Gastrocnemius medialis (tissue), 4 donors: Measurements from ENCODE around the gene SLC25A47. TPM values are rescaled to one million over a fixed set of nuclear protein-coding genes. Genes with fewer than 3 reads are reported as not detected.
"Not testable (repeated sequence)": the region's sequence is repeated elsewhere in the genome, so short reads cannot be mapped to it uniquely, and the experiment has no call there.

Source experiments
- ATAC-seq, 2 donors: fragments of 150-250 bp; one replicate each; pipeline ENCODE4 v1.9.1; 2016
- DNase-seq, 2 donors: peaks; one replicate each; pipeline ENCODE4 v3.0.0-alpha.2; 2019
- H3K27ac ChIP-seq, 4 donors: fragments of 200-600 bp; sonication (generic); 1 replicate in 1 of 4; 2 replicates in 3 of 4; pipeline ENCODE4 v1.5.1; 2016 to 2018; ENCODE audit warnings: mild to moderate bottlenecking in 2 of 4, moderate library complexity in 1 of 4
- H3K27me3 ChIP-seq, 3 donors: fragments of 200-600 bp; sonication (generic) in 2 of 3; 1 replicate in 1 of 3; 2 replicates in 2 of 3; pipeline versions ENCODE4 v1.5.1 to v1.6.0; 2016 to 2019; ENCODE audit warnings: mild to moderate bottlenecking in 1 of 3, moderate library complexity in 1 of 3
- H3K36me3 ChIP-seq, 2 donors: fragments of 200-600 bp; sonication (generic) in 1 of 2; one replicate each; pipeline ENCODE4 v1.5.1; 2017 to 2018
- H3K4me1 ChIP-seq, 2 donors: fragments of 200-600 bp; sonication (generic) in 1 of 2; one replicate each; pipeline ENCODE4 v1.5.1; 2016 to 2017; ENCODE audit warnings: mild to moderate bottlenecking in 2 of 2
- H3K4me3 ChIP-seq, 4 donors: fragments of 200-600 bp; sonication (generic) in 3 of 4; 1 replicate in 1 of 4; 2 replicates in 3 of 4; pipeline ENCODE4 v1.5.1; 2016 to 2019; ENCODE audit warnings: mild to moderate bottlenecking in 2 of 4
- H3K9me3 ChIP-seq, 3 donors: fragments of 200-600 bp; sonication (generic) in 2 of 3; 1 replicate in 1 of 3; 2 replicates in 2 of 3; pipeline ENCODE4 v1.5.1; 2016 to 2019
- POLR2A ChIP-seq, 2 donors: fragments of 450-650 bp; IDR thresholded peaks; one replicate each; pipeline ENCODE4 v1.6.1; 2017; ENCODE audit warnings: antibody characterized with exemption in 2 of 2, mild to moderate bottlenecking in 2 of 2, moderate library complexity in 2 of 2
- in situ Hi-C, 4 donors: fragments of 200-750 bp; cut with MboI; loops; one replicate each; pipeline versions ENCODE4 v1.15.0 to v1.8.0; 2017; ENCODE audit warnings: low sequenced_read_pairs in 4 of 4
- intact Hi-C: fragments of 100-400 bp; cut with DNase I; formaldehyde crosslinking; loops from one replicate; pipeline ENCODE4 v1.15.1; 2023; ENCODE audit warnings: low total_unique reads
- total RNA-seq, 4 donors: library from RNA; depleted of rRNA; stranded (reverse); fragments of >200 nt; gene quantifications; one replicate each; pipeline versions ENCODE4 v1.1.0 to v1.2.3, GENCODE V29; 2016
- TF ChIP-seq, protein P1 (sequence below), 5 experiments: fragments of 450-650 bp in 3 of 5; fragments of 200-600 bp in 2 of 5; sonication (generic) in 2 of 5; IDR thresholded peaks in 4 of 5; conservative IDR thresholded peaks in 1 of 5; 1 replicate in 4 of 5; 2 replicates in 1 of 5; pipeline ENCODE4 v1.5.1; 2016 to 2019; ENCODE audit warnings: antibody characterized with exemption in 5 of 5, mild to moderate bottlenecking in 3 of 5, moderate library complexity in 3 of 5

SLC25A47 gene
- total RNA-seq, 4 donors from 2014 or later, result 0.46 to 1.3 TPM; not detected in 2

DNA sequence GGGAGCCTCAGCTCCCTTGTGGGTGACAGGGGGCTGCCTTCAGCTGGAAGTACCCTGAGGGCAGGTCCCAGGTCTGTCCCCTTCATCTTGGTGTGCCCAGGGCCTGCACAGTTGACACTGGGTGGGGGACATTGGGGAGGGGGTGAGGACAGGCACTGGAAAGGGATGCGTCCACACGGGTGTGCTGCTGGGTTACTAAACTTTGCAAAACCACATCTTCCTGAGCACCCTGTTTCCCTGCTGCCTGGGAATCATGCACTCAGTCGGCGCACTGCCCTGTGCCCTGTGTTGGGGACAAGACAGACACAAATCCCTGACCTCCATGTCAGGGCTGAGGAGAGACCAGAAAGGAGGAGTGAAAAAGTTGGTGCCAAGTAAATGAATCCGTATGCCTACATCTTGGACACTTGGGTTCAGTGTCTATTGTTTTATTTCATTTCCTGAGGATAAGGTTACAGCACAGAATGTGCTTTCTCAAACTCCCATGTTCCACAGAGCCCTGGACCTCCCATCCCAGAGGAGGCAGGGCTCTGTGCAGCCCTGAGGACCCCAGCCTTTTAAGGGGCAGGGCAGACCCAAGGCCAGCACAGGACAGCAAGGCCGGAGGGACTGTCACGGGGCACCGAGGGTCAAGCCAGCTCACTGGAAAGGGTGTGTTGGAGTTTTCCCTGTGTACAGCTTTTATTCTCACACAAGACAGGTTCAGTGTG is 14.0 kb upstream of the SLC25A47 start:
- peak overlapping the region; percentile 40 to 96 (median 94) for H3K27ac ChIP-seq
- peak in 1 of 2 donors; percentile 16 for TF ChIP-seq POLR2A (IDR thresholded peaks at IDR 0.05)
- TF ChIP-seq, protein P1, sequence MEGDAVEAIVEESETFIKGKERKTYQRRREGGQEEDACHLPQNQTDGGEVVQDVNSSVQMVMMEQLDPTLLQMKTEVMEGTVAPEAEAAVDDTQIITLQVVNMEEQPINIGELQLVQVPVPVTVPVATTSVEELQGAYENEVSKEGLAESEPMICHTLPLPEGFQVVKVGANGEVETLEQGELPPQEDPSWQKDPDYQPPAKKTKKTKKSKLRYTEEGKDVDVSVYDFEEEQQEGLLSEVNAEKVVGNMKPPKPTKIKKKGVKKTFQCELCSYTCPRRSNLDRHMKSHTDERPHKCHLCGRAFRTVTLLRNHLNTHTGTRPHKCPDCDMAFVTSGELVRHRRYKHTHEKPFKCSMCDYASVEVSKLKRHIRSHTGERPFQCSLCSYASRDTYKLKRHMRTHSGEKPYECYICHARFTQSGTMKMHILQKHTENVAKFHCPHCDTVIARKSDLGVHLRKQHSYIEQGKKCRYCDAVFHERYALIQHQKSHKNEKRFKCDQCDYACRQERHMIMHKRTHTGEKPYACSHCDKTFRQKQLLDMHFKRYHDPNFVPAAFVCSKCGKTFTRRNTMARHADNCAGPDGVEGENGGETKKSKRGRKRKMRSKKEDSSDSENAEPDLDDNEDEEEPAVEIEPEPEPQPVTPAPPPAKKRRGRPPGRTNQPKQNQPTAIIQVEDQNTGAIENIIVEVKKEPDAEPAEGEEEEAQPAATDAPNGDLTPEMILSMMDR (IDR thresholded peaks at IDR 0.05 in 4 of 5, conservative IDR thresholded peaks at IDR 0.05 in 1 of 5), result no peak
- DNase-seq (no peak), ATAC-seq (no peak)
- no peaks in the 10 kb centered on the region for H3K27me3 ChIP-seq
- intact Hi-C loops (no loop called here), in situ Hi-C loops (no loop called here)
- H3K4me1 ChIP-seq, result peaks cover 20 to 39% of the 10 kb centered on the region in 2 donors
- no peak overlapping the region for H3K4me3 ChIP-seq
- H3K36me3 ChIP-seq, result no peaks in the 10 kb centered on the region
- H3K9me3 ChIP-seq, result no peaks in the 10 kb centered on the region

DNA sequence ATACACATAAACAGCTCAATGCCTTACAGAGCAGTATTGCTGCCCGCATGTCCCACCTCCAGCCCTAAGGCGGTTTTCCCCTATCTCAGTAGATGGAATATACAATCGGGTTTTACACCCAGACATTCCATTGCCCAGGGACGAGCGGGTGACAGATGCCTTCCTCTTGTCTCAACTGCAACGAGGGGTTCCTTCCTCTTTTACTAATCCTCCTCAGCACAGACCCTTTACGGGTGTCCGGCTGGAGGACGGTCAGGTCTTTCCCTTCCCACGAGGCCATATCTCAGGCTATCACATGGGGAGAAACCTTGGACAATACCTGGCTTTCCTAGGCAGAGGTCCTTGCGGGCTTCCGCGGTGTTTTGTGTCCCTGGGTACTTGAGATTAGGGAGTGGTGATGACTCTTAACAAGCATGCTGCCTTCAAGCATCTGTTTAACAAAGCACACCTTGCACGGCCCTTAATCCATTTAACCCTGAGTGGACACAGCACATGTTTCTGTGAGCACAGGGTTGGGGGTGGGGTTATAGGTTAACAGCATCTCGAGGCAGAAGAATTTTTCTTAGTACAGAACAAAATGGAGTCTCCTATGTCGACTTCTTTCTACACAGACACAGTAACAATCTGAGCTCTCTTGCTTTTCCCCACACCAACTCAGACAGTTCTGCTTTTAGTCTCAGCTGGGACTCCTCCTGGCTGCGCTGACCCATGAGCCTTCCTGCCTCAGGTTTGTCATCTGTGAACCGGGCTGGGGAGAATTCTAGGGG is 10.8 kb upstream of the SLC25A47 start:
- H3K36me3 ChIP-seq, ATAC-seq, DNase-seq, H3K27me3 ChIP-seq, in situ Hi-C loops, H3K9me3 ChIP-seq, H3K4me3 ChIP-seq, H3K27ac ChIP-seq, intact Hi-C loops: not testable (repeated sequence)
- peaks cover 16 to 29% of the 10 kb centered on the region in 2 donors for H3K4me1 ChIP-seq

DNA sequence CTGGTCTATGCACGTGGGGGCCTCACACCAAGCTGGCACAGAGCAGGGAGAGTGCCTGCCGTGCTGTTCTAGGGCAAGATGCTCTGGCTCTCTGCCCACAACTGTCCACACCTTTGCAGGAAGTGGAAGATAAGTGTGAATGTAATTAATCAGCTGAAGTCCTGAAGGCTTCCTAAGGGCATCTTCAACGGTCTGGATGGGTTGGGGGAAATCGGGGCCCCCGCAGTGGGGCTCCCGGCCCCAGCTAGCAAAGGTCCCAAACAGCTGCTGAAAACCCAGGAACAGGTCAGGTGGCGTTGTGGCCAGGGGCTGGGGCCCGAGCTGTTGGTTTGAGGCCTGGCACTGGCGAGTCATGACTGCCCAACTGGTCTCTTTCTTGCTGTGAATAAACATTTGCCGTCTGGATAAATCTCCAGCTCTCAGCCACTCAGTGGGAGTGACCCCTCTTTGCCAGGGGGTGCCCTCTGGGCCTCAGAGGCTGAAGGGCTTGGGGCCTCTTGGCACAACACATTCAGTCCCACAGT is 10.2 kb upstream of the SLC25A47 start:
- Histone ChIP-seq H3K4me3 (no peak overlapping the region), H3K9me3 (no peaks in the 10 kb centered on the region), H3K27ac (peak overlapping the region; percentile 45 to 79 (median 62)), H3K36me3 (no peaks in the 10 kb centered on the region), H3K27me3 (no peaks in the 10 kb centered on the region), H3K4me1 (peaks cover 16 to 23% of the 10 kb centered on the region in 2 donors)
- ATAC-seq, result no peak
- in situ Hi-C loops (no loop called here), intact Hi-C loops (no loop called here)
- TF ChIP-seq, protein P1 (IDR thresholded peaks at IDR 0.05 in 4 of 5, conservative IDR thresholded peaks at IDR 0.05 in 1 of 5), result no peak
- no peak for TF ChIP-seq POLR2A (IDR thresholded peaks at IDR 0.05)
- DNase-seq, result no peak

DNA sequence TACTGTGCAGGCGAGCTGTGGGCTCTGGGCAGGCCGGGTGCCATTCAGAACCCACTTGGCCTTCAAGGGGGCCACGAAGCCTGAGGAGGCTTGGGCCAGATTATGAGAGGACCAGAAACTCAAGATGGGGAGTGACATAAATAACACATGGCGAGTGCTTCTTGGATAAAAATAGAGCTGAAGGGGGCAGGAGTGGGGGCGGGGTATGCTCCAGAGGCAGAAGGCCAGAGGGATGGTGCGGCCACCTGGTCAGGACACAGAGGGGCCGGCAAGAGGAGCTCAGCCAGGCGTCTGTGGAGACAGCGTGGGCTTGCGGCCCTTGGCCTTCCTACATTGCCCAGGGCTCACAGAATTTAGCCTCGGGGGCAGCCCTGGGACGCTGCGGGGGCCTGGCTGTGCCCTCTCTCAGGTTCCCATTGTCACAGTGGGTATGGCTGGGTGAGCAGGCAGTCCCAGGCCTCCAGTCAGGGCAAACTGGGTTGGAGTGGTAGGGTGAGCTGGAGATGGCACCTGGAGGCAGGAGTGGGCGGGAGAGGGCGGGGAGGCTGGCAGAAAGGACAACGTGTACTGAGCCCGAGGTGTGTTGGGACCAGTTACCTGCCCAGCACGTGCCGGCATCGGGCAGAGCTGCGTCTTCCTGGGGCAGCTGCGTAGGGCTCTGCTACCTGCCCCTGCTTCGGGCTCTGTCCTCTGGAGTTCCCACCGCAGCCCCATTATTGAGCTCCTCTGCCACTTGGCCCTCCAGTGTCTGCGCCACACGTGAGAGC is 9.5 kb upstream of the SLC25A47 start:
- Histone ChIP-seq H3K36me3 (no peaks in the 10 kb centered on the region), H3K9me3 (no peaks in the 10 kb centered on the region), H3K4me3 (no peak overlapping the region), H3K27me3 (no peaks in the 10 kb centered on the region), H3K27ac (peak overlapping the region; percentile 45 to 79 (median 62)), H3K4me1 (peaks cover 16 to 20% of the 10 kb centered on the region in 2 donors)
- intact Hi-C loops, result no loop called here
- DNase-seq (peak in 1 of 2 donors; percentile 45), ATAC-seq (peak; percentile 16 to 70)
- in situ Hi-C loops, result no loop called here
- no peak for TF ChIP-seq POLR2A (IDR thresholded peaks at IDR 0.05)
- TF ChIP-seq, protein P1 (IDR thresholded peaks at IDR 0.05 in 4 of 5, conservative IDR thresholded peaks at IDR 0.05 in 1 of 5), result no peak
